NB4 (cell line): ENCODE measurements around the gene IRS1.

Experiments used
- CTCF ChIP-seq: IDR thresholded peaks from one replicate; pipeline ENCODE4 v1.5.1; 2012; ENCODE audit warnings: low read depth, low read length
- MAX ChIP-seq: IDR thresholded peaks from 2 replicates; pipeline ENCODE4 v1.6.1; 2011; ENCODE audit warnings: low read depth, low read length
- POLR2A ChIP-seq: IDR thresholded peaks from 2 replicates; pipeline ENCODE4 v1.6.1; 2011; ENCODE audit warnings: mild to moderate bottlenecking; ENCODE audit not compliant: insufficient read length; ENCODE audit errors: extremely low read depth

GRCh38 chr2:226790011-226790410, 9.6 kb downstream of the IRS1 start:
- TF ChIP-seq CTCF: no peak
- no peak for TF ChIP-seq POLR2A
- no peak for TF ChIP-seq MAX
